Measurements from ENCODE around the gene MRPS9. TPM values are rescaled to one million over a fixed set of nuclear protein-coding genes. Genes with fewer than 3 reads are reported as not detected.

The MRPS9 gene
- total RNA-seq, 2 experiments from 2014 or later: 7.3 to 9.2 TPM

DNA sequence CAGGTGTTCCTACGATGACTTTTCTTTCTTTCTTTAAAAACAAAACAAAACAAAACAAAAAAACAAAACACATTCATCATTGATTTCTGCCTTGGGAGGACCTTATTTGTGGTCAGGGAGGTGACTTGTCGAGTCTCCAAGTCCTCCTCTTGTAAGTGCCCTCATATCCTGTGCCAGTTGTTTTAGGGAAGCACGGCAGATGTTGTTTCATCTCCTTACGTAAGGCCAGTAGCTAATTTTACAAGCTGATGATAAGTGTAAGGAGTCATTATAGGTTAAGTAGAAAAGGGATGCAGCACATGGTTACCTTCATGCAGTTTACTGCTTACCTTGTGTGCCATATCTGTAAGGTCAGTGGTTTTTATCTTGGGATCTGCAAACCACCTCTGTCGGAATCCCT lies 52.2 kb downstream of the MRPS9 start:
- ChIA-PET POLR2A (no interaction called here), CTCF (interaction anchor here (1.1 kb wide), 1 partner anchor 9 kb away, joined by 3 read pairs; no protein-coding TSS in a partner anchor)
- TF ChIP-seq, protein P1, sequence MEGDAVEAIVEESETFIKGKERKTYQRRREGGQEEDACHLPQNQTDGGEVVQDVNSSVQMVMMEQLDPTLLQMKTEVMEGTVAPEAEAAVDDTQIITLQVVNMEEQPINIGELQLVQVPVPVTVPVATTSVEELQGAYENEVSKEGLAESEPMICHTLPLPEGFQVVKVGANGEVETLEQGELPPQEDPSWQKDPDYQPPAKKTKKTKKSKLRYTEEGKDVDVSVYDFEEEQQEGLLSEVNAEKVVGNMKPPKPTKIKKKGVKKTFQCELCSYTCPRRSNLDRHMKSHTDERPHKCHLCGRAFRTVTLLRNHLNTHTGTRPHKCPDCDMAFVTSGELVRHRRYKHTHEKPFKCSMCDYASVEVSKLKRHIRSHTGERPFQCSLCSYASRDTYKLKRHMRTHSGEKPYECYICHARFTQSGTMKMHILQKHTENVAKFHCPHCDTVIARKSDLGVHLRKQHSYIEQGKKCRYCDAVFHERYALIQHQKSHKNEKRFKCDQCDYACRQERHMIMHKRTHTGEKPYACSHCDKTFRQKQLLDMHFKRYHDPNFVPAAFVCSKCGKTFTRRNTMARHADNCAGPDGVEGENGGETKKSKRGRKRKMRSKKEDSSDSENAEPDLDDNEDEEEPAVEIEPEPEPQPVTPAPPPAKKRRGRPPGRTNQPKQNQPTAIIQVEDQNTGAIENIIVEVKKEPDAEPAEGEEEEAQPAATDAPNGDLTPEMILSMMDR (IDR thresholded peaks at IDR 0.05): no peak
- Mint-ChIP-seq H3K4me3 (no peak overlapping the region), H3K27ac (no peak overlapping the region), H3K36me3 (ENCODE audit: low read depth) (peaks cover 43% of the 10 kb centered on the region), H3K4me1 (ENCODE audit: low read depth) (peaks cover 19% of the 10 kb centered on the region), H3K9me3 (no peaks in the 10 kb centered on the region), H3K27me3 (no peaks in the 10 kb centered on the region)
- Histone ChIP-seq H3K27ac (ENCODE audit: low read depth in 1 of 2, low read length in 2 of 2) (no peak overlapping the region), H3K9me3 (ENCODE audit: control insufficient read depth in 1 of 2, insufficient read depth in 1 of 2, low read length in 2 of 2) (no peaks in the 10 kb centered on the region), H3K4me3 (ENCODE audit: low read length) (no peak overlapping the region), H3K36me3 (ENCODE audit: insufficient read depth, low read length) (peaks cover 10% of the 10 kb centered on the region), H3K27me3 (ENCODE audit: control insufficient read depth in 1 of 2, insufficient read depth in 2 of 2, low read length in 2 of 2) (no peaks in the 10 kb centered on the region), H3K4me1 (ENCODE audit: insufficient read depth, low read length) (no peaks in the 10 kb centered on the region)
- intact Hi-C loops (cut with DNase I, micrococcal nuclease): no loop called here
- DNase-seq (no peak), ATAC-seq (ENCODE audit: poor library complexity) (no peak)

- H3K9me3 ChIP-seq (ENCODE audit: control insufficient read depth in 1 of 2, insufficient read depth in 1 of 2, low read length in 2 of 2): no peaks in the 10 kb centered on the region
- no peak overlapping the region for H3K4me3 ChIP-seq (ENCODE audit: low read length)
- Mint-ChIP-seq H3K4me1 (ENCODE audit: low read depth) (peaks cover 1% of the 10 kb centered on the region), H3K4me3 (no peak overlapping the region), H3K9me3 (no peaks in the 10 kb centered on the region), H3K27ac (no peak overlapping the region), H3K27me3 (no peaks in the 10 kb centered on the region), H3K36me3 (ENCODE audit: low read depth) (peaks cover 62% of the 10 kb centered on the region)
- DNase-seq: no peak
- no peak overlapping the region for H3K27ac ChIP-seq (ENCODE audit: low read depth in 1 of 2, low read length in 2 of 2)
- TF ChIP-seq, protein P1 (IDR thresholded peaks at IDR 0.05): no peak
- intact Hi-C loops (cut with DNase I, micrococcal nuclease): no loop called here
- ChIA-PET CTCF (no interaction called here), POLR2A (no interaction called here)
- H3K4me1 ChIP-seq (ENCODE audit: insufficient read depth, low read length): no peaks in the 10 kb centered on the region
- no peak for ATAC-seq (ENCODE audit: poor library complexity)
- no peaks in the 10 kb centered on the region for H3K27me3 ChIP-seq (ENCODE audit: control insufficient read depth in 1 of 2, insufficient read depth in 2 of 2, low read length in 2 of 2)
- peaks cover 29% of the 10 kb centered on the region for H3K36me3 ChIP-seq (ENCODE audit: insufficient read depth, low read length)
Observed at GRCh38 chr2:105092797-105093196, 54.9 kb downstream of the MRPS9 start.

DNA sequence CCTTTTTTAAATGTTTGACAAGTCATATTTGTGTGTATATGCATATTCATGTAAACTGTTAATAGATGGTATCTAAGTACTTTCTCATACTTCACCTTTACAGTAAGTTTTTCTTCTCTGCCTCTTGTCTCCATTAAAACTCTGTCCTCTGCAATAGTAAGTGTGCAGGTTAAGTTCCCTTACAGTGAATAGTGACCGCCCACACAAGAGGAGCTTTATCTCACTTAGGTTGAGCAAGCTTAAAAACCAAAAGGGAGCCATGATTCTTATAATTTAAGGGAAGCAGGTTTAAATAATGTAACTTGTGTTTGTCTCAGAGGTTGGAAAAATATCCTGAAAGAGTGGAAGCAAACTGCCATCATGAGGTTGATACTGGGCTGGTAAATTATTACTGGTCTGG lies 61.3 kb downstream of the MRPS9 start:
- Mint-ChIP-seq H3K27me3 (no peaks in the 10 kb centered on the region), H3K27ac (no peak overlapping the region), H3K4me3 (no peak overlapping the region), H3K36me3 (ENCODE audit: low read depth) (peaks cover 82% of the 10 kb centered on the region), H3K4me1 (ENCODE audit: low read depth) (no peaks in the 10 kb centered on the region), H3K9me3 (no peaks in the 10 kb centered on the region)
- H3K4me1 ChIP-seq (ENCODE audit: insufficient read depth, low read length): no peaks in the 10 kb centered on the region
- intact Hi-C loops (cut with DNase I, micrococcal nuclease): no loop called here
- peaks cover 50% of the 10 kb centered on the region for H3K36me3 ChIP-seq (ENCODE audit: insufficient read depth, low read length)
- no peaks in the 10 kb centered on the region for H3K27me3 ChIP-seq (ENCODE audit: control insufficient read depth in 1 of 2, insufficient read depth in 2 of 2, low read length in 2 of 2)
- ChIA-PET CTCF (interaction anchor here (1.6 kb wide), 1 partner anchor 10 kb away, joined by 3 read pairs; no protein-coding TSS in a partner anchor), POLR2A (no interaction called here)
- no peaks in the 10 kb centered on the region for H3K9me3 ChIP-seq (ENCODE audit: control insufficient read depth in 1 of 2, insufficient read depth in 1 of 2, low read length in 2 of 2)
- ATAC-seq (ENCODE audit: poor library complexity): no peak
- TF ChIP-seq, protein P1 (IDR thresholded peaks at IDR 0.05): no peak
- no peak overlapping the region for H3K27ac ChIP-seq (ENCODE audit: low read depth in 1 of 2, low read length in 2 of 2)
- H3K4me3 ChIP-seq (ENCODE audit: low read length): no peak overlapping the region
- no peak for DNase-seq

All from CD4-positive, alpha-beta T cell (primary cell).